Activated gamma-delta T cell treated with anti-CD3 and anti-CD28 coated beads, Interleukin-2, amount 50 U/mL, for 16 hours (primary cell): Measurements from ENCODE around the gene PRR18.

Experiments
- DNase-seq: peaks from one replicate; pipeline ENCODE4 v3.0.0-alpha.2; 2020; ENCODE audit warnings: low read depth

The PRR18 gene

GRCh38 chr6:166305562-166306117 is 2.6 kb downstream of the PRR18 start:
- no peak for DNase-seq

DNA sequence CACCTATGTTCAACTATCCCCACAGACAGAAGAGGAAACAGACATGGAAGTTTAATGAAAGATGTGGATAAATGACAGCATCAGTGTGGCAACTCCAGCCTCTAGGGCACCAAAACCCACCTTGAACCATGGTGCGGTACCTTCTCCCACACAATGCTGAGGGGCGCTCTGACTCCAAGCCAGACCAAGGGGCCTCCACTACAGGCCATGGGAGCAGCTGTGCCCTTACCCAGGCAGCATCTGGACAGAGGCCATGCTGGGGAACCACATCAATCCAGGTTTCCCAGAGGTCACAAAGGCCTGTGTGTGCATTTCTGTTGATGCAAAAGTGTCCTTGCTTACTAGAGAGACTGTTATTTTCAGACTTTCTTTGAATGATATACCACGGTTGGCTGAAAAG is 4.1 kb downstream of the PRR18 start:
- no peak for DNase-seq

- no peak for DNase-seq
Measured at GRCh38 chr6:166301611-166302529, 6.3 kb downstream of the PRR18 start.

DNA sequence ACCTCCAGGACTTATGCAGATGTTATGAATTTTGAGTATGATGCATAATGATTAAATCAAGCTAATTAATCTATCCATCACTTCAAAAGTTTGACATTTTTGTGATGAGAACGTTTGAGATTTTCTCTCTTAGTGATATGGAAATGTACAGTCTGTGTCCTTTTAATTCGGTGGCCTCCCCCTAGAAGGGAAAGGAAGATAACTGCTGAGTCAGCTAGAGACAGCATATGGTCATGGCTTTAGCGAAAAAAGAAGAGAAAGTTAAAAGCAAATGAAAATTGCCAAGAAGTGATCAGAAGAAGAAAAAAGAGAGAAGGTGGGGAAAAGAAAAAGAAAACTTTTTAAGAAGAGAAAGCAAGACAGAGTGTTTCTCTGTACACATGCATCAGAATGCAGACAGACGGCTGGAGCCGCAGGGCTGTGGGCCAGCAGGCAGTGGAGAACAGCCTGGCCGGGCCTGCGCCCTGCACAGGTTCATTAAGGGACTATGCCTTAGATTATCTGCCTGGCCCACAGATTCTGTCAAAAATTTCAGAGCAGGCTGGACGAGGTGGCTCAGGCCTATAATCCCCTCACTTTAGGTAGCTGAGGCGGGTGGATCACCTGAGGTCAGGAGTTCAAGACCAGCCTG is 7.7 kb downstream of the PRR18 start:
- no peak for DNase-seq

GRCh38 chr6:166297606-166298005 is 10.6 kb downstream of the PRR18 start:
- no peak for DNase-seq

- no peak for DNase-seq
Measured at GRCh38 chr6:166296035-166296883, 11.9 kb downstream of the PRR18 start.

DNA sequence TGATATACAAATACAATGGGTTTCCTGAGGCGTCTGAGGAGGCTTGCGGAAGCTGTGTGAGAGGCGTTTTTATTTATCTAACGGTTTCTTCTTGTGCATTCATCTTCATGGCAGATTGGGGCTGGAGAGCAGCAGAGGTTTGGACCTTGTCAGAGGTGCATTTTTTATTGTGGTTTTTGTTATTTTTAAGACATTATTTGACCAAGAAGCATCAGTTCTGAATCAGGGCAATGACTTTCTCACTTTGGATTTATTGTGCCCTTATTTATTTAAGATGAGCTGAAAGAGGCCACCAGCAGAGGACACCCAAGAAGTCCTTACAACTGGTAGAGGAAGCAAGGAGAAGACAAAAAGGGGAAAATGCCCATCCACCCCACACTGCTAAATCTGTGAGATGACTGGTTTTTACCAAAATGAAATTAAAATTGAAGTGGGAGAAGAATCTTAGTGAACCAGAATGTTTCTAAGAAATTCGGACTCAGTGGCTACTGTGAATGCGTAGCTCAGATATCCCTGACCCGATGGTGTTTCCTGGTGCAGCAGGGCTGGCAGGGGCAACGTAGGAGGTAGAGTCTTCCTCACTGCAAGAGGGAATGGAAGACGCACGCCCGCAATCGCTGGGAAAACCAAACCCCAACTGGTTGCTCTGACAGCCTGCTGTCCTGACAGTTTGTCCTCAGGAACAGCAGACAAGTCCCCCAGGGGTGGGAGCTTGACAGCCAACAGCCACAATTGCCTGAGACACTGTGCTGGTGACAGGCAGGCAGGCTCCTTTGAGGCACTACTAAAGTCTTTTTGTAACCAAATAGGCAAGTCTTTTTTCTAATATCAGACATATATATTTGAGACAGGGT is 14.2 kb downstream of the PRR18 start:
- no peak for DNase-seq

DNA sequence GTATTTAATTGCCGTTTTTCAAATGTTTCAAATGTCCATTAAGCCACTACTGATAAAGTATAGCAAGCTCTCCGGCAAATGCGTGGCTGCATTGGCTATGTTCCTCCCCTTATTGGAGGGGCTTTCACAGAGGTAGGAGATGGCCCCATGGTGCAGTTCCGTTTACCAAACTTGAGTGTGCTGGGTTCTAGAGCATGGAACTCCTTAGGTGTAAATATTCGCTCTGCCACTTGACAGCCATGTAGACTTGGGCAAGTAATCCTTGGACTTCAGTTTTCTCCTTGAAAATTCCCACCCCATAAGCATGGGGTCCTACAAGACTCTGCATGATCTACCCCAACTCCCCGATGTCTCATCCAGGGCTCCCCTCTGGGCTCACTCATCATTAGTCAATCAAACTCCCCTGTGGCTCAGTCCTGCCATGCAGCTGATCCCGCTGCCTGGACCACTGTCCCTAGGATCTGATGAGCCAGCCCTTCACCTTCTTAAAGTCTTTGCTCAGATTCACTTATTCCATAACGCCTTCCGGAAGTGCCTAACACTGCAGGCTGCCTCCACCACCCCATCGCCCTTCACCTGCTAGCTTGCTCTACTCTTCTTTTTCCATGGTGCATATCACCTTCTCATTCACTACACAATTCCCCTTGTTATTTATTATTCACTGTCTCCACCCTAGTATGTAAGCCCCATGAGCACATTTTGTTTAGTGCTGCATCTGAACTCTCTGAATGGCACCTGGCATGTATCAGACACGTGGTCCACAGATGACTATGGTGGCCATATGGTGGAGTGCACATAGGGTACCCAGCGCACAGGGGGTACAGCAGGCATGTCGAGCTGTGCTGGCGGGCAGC is 18.8 kb downstream of the PRR18 start:
- no peak for DNase-seq

GRCh38 chr6:166286839-166287271 is 21.3 kb downstream of the PRR18 start:
- no peak for DNase-seq

- no peak for DNase-seq
Measured at GRCh38 chr6:166285233-166285632, 23.0 kb downstream of the PRR18 start.

GRCh38 chr6:166284640-166285039 is 23.6 kb downstream of the PRR18 start:
- no peak for DNase-seq

- no peak for DNase-seq
Measured at GRCh38 chr6:166282394-166283032, 25.7 kb downstream of the PRR18 start.

DNA sequence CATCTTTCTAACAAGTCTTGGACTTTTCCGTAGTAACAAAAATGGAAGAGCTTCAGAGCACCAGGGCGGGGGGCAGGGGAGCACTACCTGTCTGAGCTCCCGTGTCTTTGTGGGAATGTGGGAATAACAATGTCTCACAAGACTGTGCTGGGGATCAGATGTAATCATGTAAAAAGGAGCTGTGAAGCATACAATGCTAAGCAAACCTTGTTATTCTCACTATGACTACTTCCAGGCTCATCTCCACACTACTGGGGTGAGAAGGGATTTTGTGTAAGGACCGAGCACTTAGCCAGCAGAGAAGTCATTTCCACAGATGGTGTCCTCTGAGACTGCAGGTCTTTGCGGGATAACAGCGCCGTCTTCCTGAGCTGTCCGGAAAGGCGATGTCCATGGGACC is 27.1 kb downstream of the PRR18 start:
- no peak for DNase-seq

GRCh38 chr6:166279393-166279679 is 28.9 kb downstream of the PRR18 start:
- no peak for DNase-seq

- DNase-seq: no peak
Measured at GRCh38 chr6:166278579-166279392, 29.4 kb downstream of the PRR18 start.

DNA sequence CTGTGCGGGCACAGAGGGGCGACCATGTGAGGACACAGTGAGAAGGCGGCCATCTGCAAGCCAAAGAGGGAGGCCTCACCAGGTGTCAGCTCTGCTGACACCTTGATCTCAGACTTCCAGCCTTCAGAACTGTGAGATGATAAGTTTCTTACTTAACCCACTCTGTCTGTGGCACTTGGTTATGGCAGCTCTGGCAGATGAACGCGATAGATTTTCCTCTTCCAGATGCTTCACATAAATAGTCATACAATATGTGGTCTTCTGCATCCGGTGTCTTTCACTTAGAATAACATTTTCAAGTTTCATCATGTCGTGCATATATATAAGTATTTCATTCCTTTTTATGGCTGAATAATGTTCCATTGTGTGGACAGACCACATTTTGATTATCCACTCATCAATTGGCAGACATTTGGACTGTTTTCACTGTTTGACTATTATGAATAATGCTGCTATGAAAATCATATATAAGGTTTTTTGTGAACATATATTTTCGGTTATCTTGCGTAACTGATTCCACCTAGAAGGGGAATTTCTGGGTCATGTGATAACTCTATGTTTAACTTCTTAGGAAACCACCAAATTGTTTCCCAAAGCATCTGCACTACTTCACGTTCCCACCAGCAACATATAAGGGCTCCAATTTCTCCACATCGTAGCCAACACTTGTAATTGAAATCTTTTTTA is 30.2 kb downstream of the PRR18 start:
- no peak for DNase-seq

GRCh38 chr6:166277018-166277417 is 31.2 kb downstream of the PRR18 start:
- DNase-seq: no peak

DNA sequence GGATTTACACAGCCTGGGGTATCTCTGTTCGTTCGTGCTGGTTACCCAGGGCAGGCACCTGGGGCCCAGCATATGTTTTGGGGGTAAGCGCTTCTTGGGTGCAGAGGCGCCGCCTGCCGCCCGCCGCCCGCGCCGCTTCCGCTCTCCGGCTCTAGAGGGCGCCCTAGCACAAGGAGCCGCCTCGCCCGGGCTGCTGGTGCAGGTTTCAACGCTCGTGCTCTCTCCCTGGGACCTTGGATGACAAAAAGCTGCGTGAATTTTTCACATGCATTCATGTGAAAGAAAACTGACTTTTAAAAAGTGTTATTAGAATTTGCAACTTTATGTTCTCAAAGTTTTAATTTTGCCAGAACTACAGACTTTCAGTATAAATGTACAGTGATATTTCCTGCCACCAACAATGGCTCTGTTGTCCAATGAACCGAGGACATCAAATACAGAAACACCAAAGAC is 32.5 kb downstream of the PRR18 start:
- DNase-seq: peak; percentile 60
